GM12864 (cell line): ENCODE results near the gene GLYAT.

Source experiments
- DNase-seq: peaks from one replicate; pipeline ENCODE4 v3.0.0-alpha.2; 2011; ENCODE audit warnings: low read depth
- H3K4me3 ChIP-seq: 2 replicates; pipeline ENCODE4 v1.5.1; 2011; ENCODE audit warnings: mild to moderate bottlenecking, low read depth, low read length, control low read depth
- CTCF ChIP-seq: IDR thresholded peaks from 2 replicates; pipeline ENCODE4 v1.5.1; 2011; ENCODE audit warnings: low read depth, mild to moderate bottlenecking, moderate library complexity, low read length, control low read depth, inconsistent platforms; ENCODE audit errors: missing control alignments

GLYAT gene

GRCh38 chr11:58731819-58732218, at the start of gene GLYAT:
GLYAT (minus strand) TSS chr11:58731943; CDS start chr11:58724496, 7,447 bp downstream.
- no peak within 1 kb of the TSS for H3K4me3 ChIP-seq
- no peak for TF ChIP-seq CTCF
- no peak for DNase-seq

- no peak for DNase-seq
- no peak overlapping the region for H3K4me3 ChIP-seq
- TF ChIP-seq CTCF = no peak
Observed at GRCh38 chr11:58781345-58781744, 49.6 kb upstream of the GLYAT start.

GRCh38 chr11:58780578-58780977, 48.8 kb upstream of the GLYAT start:
- no peak for DNase-seq
- no peak for TF ChIP-seq CTCF

DNA sequence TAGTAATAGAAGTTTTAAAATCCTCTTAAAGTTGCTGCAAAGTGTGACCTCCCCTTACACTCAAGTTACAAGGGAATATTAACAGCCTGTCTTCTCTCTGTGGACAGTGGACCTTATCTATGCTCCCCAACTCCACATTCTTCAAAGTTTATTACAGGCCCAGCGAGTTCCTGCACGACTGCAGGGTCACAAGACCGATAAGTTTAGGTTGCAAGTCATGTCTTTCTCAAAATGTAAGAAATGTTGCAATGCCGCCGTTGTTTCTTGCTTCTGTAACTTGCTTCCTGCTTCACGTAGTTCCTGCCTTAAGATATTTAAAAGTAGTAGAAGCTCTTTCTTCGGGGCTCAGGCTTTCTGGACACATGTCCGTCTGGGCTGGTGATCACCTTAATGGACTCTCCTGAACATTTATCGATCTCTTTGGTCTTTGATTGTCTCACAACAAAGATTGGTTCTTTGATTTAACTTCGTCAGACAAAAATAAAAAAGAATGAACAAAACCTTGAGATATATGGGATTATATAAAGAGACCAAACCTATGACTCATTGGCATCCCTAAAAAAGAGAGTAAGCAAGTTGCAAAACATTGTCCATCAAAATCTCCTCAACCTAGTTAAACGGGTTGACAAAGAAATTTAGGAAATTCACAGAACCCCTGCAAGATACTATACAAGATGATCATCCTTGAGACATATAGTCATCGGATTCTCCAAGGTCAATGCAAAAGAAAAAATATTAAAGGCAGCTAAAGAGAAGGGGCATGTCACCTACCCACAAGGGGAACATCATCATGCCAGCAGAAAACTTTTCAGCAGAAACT, 45.4 kb upstream of the GLYAT start:
- no peak for DNase-seq
- H3K4me3 ChIP-seq = no peak overlapping the region
- TF ChIP-seq CTCF = no peak

More at GRCh38 chr11:58780578-58780977, 48.8 kb upstream of the GLYAT start:
- no peak overlapping the region for H3K4me3 ChIP-seq

DNA sequence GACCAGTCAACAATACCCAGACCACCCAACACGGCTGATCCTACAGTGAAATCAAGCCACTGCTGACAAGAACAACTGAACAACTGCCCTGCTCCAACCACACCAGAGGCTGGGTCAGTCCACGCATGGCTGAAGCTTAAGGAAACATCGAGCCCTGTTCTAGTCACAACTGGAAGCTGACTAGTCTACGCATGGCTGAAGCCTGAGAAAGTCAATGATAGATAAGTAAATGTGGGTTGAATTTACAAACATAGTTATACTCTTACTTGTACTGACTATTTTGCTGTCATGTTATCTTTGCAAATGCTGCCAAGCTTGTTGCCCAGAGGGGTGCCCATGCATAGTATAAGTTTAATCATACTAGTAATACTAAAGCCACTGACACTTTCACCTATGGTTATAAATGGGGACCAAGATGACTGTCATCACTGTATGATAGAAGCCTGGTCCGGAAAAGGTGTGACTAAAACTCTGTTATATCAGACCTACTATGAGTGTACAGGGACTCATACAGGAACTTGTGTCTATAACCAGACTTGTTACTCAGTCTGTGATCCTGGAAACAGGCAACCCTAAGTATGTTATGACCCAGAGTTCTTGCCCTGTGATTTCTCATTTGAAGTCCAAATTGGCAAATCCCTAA, 43.4 kb upstream of the GLYAT start:
- no peak for TF ChIP-seq CTCF
- DNase-seq = no peak
- no peak overlapping the region for H3K4me3 ChIP-seq

GRCh38 chr11:58774164-58774593, 42.4 kb upstream of the GLYAT start:
- no peak for DNase-seq
- no peak overlapping the region for H3K4me3 ChIP-seq
- no peak for TF ChIP-seq CTCF

GRCh38 chr11:58773337-58773736, 41.6 kb upstream of the GLYAT start:
- no peak for DNase-seq
- H3K4me3 ChIP-seq = no peak overlapping the region
- no peak for TF ChIP-seq CTCF
